GM21825 (cell line): ENCODE results near the gene ASTN1.

Experiments used
- ATAC-seq: cut with Tn5 transposase; IDR thresholded peaks from one replicate; pipeline ENCODE4 v1.9.1; 2021; ENCODE audit warnings: mild to moderate bottlenecking, moderate library complexity; ENCODE audit not compliant: unreplicated experiment

ASTN1 gene

DNA sequence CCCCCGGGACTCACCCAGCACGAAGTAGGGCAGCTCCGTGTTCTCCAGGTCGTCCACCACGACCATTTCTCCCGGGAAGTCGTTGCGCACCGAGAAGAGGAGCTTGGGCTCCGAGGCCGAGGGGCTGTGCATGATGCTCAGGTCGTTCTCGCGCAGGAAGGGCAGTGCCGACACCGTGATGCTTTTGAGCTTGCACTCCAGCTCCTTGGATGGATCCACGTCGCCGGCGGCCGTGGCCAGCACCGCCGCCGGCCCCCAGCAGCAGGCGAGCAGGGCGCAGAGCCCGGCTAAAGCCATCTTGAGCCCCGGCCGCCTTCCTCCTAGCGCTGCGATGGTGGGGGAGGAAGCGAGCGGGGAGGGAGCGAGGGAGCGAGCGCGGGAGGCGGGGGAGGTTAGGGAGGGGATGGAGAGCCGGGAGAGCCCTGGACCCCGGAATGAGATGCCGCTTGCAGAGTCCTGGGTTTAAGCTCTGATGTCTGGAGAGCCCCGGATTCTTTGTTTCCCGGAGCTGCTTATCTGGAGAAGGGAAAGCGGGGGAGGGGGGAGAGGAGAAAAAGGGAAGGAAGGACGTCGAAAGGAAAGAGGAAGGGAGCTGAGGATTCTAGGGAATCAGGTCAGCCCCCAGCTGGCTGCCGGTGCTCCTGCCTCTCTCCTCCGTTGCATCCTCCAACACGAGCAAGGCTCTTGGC lies at the start of gene ASTN1:
Gene ASTN1, minus strand, starts transcription at position 333 of the 689 bp plus-strand sequence. Its CDS starts 36 bp downstream, at position 297.
- no peak for ATAC-seq

DNA sequence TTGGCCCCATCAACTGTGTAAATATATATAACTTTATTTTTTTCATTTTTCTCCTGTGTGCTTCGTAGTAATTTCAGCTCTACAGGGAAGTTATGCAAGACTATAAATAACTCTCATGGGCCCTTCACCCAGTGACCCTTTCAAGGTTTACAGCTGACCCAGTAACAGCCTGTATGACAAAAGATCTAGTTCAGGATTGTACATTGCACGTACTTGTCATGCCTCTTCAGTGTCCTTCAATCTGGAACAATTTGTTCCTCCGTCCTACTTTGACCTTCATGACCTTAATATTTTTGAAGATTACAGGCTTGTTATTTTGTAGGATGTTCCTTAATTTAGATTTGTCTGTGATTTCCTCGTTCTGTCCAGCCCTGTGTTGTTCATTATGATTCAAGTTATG lies 46.7 kb upstream of the ASTN1 start:
- ATAC-seq = no peak

DNA sequence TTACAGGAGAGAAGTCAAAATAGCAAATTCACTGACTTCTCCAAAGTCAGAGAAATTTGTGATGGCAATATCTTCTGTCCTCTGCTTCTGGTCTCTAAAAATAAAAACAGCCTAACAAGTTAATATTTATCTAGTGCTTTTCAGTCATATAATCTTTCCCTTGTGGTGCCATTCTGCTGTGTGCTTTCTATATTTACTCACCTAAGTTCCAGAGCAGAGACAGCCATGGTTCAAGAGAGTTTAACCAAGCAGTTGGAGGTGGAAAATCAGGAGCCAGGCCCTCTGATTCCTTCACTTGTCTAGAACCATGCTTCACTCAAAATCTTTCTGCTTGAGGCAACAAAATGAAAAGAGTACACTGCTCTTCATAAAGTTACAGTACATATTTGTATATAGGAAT lies 45.6 kb upstream of the ASTN1 start:
- no peak for ATAC-seq

DNA sequence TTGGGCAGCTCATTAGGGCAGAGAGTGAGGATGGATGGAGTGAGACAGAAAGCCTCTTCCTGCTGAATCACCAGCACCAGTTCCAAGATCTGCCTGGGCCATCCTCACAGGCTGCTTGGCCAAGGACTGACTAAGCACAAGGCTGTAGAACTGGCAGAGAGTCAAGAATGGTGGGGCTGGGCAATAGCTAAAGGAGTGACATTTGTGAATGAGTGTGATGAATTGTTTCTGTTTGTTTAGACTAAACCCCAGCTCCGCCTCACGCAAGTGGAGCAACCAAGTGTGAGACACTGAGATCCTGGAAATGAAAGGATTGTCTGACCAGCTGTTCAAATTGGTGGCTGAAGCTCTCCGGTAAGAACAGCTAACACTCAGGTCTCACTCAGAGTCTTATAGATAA lies 44.8 kb upstream of the ASTN1 start:
- no peak for ATAC-seq

DNA sequence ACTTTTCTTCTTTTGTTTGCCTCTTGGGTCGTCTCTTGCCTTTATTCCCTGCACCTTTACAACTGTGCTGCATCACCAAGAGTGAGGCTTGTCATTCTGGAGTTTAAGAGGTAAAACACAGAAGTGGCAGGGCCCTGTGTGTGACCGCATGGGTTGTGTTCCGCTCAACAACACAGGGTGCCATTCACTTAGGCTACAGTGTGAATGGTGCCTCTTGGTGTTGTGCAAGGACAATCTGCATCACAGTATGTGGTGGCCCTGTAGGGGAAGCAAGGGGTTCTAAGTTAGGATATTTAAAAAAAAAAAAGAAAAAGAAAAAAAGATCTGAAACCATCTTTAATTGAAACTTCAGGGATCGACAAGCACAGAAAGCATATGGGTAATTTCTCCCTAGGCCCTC lies 44.4 kb upstream of the ASTN1 start:
- ATAC-seq = no peak

DNA sequence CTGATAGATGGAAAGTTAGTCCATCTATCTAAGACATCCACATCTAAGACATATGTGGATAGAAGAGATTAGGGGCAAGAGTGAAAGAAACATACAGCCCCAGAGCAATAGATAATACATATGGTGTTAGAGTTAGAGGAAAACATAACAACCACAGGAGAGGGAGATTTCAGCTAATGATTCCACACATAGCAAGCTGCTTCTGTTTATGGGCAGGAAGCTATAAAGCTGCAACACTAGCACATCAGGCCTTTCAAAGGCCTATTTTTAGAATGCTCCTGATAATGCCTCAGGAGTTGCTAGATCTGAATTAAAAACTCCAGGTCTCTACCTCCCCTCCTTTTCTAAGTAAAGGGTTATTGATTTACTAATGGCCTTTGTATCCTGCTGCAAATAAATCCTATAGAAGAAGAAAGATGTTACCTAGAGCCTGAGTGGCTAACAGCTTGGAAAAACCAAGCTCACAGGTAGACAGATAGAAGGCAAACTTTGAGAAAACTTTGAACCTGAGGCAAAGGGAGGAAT lies 42.4 kb upstream of the ASTN1 start:
- ATAC-seq = no peak

DNA sequence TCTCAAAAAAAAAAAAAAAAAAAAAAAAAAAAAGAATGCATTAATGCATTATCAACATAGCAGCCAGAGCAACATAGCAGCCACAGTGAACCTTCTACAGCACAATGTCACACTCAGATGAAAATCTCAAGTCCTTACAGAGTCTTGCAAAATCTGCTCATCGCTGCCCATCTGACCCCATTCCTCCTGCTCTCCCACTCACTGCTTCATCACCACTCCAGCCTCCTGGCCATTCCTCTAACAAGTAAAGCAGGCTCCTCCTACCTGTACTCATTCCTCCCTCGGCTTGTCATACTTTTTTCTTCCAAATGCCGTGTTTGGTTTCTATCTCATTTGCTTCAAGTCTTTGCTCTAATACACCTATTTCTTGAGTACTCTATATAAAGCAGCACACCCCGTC lies 35.8 kb upstream of the ASTN1 start:
- no peak for ATAC-seq

DNA sequence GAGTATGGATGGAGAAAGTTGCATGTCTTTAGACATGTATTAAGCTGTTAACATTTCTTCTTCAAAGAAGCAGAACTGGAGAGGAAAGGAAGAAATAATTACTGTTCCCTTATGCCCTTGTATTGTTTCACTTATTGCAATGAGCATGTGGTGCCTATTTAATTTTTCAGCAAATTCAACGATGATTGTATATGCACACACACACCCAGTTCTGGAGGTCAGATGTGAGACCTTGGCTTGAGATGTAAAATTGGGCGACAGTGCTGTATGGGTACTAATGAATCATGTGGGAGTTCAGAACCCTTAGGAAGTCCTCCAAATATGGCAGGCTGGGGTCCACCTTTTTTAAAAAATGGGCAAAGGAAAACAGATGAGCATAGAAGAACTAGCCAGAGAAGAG lies 33.7 kb upstream of the ASTN1 start:
- ATAC-seq = no peak

DNA sequence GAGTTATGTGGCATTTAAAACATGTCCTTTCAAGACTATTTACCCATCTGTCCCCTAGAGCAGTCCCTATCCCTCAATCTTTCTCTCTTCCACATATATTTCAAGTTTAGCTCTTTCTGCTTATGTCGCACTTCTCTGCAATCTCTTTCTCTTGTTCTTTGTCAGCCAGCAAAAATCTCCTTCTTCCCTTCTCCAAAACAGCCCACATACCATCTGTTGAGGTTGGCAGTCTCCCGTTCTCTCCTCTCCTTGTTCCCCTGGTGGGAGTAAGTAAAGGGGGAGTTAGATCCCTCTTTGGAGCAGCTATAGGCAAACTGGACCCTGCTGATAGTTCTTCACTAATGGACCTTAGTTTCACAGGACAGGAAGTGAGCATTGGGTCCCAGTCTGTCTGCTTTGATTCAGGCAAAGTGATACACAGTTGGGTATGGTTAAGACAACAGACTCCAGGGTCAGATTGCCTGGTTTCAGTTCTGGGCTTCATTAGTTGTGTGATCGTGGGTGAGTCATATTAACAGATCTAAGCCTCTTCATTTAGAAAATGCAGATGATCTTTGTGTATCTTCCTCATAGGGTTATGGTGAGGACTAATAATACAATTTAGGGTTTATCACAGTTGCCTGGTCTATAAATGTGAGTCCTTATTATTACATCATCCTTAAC lies 25.9 kb upstream of the ASTN1 start:
- no peak for ATAC-seq

DNA sequence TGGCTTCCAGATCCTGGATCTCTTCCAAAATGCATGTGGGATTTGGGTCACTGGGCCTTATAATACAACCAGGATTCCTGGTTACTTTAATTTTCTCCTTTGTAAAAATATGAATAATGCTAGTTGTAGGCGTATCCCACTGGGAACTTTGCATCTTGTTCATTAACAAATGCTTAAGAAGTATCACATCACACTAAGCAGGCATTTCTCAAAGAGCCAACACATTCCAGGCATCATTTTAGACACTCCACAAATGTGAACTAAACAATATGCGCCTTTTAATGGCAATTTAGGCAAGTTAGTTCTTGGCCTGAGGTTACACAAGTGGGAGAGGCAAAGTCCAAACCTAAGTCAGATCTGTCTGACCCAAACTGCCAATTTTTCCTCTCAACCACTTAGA lies 22.1 kb upstream of the ASTN1 start:
- no peak for ATAC-seq

DNA sequence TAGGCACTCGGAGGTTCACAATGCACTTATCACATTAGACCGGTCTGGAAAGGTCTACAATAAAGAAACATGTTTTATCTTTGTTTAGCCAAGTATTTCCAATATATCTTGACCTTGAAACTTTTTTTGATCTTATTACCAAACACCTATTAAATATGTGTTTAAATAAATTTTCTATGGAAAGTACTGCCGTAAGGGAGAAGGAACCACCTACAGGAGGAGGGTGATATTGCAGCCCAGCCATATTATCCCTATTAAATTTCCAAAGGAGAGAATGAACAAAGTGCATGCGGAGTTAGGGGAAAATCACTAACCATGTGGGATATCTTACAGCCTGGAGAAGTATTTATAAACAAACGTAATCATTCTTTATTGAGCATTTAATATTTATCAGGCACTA lies 20.7 kb upstream of the ASTN1 start:
- no peak for ATAC-seq

DNA sequence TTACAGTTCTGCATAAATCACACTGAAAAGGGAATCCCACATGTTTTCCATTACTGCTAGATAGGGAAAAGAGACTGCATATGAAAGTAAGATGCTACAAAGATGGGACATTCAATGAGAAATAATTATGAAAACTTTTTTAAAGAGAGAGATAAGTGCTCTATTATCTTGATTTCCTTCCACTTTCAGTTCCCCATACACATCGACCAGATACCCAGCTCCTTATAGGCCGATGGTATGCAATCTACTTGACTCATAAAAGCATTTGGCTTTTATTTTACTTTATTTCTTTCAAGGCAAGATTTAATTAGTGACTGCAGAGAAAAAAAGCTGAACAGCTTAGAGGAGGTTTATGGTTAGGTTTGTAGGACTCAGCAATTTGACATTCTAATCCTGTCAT lies 19.3 kb upstream of the ASTN1 start:
- no peak for ATAC-seq

DNA sequence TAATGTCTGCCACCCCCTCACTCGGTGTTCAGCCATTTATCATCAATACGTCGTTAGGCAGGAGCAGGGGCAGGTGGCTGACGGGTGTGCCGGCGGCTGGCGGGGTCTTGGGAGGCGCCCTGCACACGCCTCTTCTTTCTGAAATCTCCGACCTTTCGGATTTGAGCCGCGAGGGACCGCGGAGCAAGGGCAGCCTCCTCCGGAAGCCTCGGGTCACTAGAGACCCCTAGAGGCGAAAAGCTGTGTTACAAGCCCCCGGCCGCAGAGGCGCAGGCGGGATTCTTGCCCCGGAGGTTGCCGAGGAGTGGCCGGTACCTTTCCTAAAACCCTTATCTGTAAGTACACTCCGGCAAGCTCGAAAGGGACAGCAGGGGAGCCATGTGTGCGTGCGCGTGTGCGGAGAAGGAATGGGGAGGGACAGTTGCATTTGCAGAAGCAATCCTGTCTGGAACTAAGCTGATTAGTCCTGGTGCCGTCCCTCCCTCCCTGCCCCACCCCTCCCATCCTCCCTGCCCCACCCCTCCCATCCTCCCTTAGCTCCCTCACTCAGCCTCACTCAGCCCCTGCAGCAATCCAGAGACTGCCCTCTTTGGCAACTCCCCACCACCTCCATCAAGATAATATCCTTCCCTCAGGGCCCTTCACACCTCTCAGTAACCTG lies 17.2 kb upstream of the ASTN1 start:
- peak; percentile 95 for ATAC-seq

DNA sequence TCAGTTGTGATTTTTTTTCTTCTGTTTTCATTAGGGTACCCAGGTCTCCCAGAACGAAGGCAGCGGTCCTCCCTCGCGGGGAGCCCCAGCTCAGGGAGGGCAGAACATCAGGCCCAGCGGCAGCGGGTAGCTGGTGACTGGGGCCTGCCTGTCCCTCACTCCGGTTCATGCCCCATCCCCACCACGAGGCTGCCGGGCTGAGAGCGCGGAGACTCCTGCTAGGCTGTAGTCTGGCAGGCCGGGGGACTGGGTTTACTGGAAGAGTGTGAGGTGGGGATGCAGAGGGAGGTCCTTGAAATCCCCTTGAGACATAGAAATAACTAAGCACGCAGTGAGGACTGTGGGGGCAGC lies 16.7 kb upstream of the ASTN1 start:
- no peak for ATAC-seq

DNA sequence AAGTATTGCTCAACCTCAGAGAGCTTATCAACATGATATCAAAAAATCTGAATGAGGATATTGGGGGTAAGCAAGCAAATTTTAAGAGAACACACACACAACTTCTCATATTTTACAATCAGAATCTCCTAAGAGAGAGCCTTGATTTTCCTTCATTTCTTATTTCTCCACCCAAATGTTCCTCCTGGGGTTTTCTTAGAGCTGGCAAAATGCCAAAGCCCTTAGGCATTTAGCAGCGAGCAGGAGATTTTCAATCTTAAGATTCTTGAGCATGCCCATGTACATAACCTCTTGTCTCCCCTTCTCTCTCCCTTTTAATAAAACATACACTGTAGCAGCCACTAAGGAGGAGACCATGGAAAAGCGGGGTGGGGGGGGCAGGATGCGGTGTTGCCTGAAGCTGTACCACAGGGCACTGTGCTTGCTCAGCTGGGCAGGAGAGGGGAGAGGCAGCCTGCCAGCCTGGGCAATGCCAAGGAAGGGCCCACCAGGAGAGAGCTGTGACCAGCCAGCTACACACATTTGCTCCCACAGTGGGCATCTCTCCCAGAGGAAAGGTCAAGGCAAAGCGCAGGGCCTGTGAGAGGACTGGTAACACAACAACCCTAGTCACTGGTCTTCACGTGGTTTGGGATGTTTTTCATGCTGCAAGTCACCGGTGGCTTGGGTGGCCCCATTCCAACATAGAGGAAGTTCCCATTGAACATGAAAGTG lies 10.6 kb upstream of the ASTN1 start:
- ATAC-seq = no peak

DNA sequence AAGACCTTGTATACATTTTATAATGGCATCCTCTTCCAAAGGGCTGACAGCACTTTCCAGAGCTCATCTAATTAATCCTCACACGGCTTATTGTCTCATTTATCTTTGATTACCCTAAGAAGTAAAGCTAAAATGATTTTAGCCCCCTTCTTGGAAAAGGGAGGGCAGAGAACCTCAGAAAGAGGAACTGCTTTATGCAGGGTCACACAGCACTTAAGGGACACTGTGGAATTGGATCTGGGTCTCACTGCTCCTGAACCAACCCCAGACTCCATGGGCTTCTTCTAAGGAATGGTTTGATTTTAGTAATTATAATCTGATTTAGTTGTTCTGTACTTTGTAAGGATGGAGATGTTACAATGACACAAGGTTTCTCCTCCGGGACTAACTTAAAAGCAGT lies 9.5 kb upstream of the ASTN1 start:
- ATAC-seq = no peak

DNA sequence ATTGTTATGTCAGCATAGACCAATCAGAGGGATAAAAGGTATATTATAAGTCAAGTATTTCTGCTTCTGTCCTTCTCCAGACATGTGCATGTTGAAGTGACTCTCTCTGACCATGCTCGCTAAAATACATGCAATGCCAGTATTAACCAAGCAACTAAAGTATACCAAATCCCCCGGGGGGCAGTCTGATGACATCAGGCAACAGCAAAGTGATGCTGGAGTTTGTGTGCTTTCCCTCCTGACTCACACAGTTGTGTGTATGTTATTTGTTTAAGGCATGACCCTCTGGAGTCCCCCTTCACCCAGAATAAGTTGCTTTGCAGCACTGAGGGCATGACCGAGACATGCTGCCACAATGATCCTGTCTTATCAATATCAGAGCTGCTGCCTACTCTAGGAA lies 8.4 kb upstream of the ASTN1 start:
- no peak for ATAC-seq

DNA sequence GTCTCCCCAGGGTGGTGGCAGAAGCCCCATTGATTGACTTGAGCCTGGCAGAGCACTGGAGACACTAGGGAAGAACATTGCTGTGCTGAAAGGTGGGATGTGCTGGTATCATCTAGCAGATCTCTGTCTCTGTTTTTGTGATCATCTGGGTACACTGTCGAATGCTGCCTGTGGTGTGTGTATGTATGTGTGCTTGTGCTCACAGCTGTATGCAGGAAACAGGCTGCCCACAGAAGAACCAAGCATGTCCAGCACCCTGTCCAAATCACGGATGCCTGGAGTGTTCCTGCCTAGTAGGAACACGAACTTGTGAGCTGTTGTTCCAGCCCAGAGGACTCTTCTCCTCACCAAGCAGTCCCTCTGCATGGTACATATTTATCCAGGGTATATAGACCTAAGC lies 7.8 kb upstream of the ASTN1 start:
- ATAC-seq = no peak

DNA sequence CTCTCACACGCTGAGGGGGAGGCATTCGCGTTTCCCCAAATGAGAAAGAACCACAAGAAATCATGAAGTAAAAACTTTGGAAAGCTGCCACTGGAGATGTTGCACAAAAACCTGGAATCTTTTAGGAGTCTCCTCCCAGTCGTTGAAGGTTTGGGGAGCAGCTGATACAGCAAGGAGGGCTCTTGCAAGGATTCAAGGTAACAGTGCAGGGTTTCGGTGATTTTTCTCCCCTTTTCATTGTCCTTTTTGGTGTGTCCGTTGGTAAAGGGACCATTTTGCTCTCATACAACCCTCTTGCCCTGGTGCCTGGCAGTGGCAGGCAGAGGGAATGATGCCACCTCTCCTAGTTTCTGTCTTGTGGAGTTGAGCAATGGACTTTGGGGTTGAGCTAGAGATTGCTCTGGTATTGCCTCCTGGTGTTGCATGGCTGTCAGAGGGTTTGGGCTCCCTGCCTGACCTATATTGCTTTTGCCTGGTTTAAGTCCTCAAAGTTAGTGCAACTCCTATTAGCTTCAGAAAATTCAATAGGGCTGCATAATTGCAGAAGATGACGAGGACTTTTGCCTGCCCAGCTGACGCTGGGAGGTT lies 7.1 kb upstream of the ASTN1 start:
- no peak for ATAC-seq

DNA sequence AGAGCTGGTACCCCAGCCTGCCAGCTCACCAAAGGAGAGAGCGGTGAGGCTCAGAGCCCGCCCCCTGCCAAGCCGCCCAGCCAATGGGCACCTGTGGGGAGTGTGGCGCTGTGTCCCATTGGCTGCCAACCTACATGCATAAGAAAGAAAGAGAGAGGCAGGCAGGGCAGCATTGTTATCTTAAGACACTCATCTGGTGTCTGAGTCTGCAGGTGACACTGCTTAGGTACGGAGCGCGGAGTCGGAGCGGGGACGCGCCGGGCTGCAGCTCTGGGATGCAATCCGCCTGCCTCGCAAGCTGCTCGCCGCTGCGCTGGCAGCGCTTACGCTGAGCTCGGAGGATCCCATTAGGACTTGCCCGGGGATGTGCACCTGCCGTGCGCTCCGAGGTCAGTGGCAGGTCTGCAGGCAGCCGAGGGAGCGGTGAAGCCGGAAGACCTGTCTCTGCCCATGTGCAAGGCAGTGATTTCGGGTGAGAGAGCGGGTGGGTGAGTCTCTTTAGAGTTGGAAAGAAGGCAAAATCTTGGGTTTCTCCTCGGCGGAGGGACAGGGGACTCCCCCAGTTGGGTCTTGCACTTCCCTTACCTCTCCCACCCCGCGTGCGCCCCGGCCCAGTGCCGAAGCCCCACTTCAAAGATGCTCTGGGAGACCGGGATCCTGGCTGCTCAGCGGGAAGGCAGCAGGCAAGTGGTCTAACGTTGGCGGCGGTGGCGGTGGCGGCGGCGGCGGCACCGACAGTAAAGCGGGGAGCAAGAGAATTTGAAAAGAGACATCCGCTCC lies 6.4 kb upstream of the ASTN1 start, which contains the start of gene BRINP2:
Gene BRINP2, plus strand, starts transcription at position 203 of the 780 bp plus-strand sequence. CDS start 58,919 bp downstream, outside the sequence.
- no peak for ATAC-seq
